GM19395 (cell line): ENCODE data around the gene GPR153.
A peak's percentile ranks its signal among the peaks of the same experiment; 100 is the strongest.
"Not testable (repeated sequence)": the region's sequence is repeated elsewhere in the genome, so short reads cannot be mapped to it uniquely, and the experiment has no call there.

Source experiments
- ATAC-seq: cut with Tn5 transposase; IDR thresholded peaks from one replicate; pipeline ENCODE4 v1.9.1; 2021; ENCODE audit warnings: mild to moderate bottlenecking, moderate library complexity; ENCODE audit not compliant: unreplicated experiment

Gene GPR153

DNA sequence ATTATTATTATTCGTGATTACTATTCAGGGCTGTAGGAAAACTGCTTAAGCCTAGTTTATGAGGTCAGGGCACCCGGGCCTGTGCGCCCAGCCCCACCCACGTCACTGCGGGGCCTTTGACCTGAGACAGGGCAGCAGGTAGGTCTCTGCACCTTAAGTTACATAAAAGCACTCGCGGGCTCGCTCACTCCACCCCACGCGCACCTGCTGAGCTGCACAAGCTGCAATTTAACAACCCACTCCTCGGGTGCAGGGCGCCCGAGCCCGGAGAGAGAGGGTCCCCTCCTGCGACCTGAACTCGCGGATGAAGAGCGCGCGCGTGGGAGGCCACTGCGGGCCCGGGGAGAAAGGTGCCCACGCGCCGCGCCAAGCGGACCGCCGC is 25.6 kb downstream of the GPR153 start:
- peak; percentile 36 for ATAC-seq

DNA sequence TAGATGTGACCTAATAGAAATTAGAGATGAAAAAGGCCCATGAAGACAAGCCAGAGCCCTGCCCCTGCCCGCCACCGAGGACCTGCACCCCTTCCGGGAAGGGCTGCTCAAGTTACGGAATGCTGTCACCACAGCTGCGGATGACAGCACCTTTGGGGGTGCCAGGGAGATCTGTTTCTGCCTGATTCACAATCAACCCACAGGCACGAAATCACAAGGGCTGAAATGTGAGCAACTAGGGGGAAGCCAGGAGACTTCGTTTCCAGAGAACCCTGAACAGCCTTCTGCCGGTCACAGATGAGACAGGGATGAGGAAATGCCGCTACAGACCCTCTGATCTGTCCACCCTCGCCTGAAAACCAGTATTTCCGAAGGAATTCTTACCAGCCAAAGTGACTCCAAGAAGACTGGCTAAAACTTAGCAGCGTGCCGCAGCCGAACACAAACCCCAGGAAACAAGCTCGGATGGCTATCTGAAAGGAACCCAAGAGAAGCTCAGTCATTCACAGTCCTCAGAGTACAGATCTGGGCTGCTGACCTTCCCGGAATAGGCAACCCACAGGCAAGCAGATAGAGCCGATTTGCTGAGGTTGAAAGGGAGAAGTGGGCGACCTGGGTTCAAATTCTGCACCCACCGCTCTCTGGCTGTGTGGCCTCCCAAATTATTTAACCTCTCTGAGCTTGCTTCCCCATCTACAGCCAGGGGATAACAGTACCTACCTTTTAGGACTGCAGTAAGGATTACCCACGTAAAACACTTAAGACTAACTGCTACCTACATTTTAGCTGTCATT is 26.2 kb downstream of the GPR153 start:
- no peak for ATAC-seq

DNA sequence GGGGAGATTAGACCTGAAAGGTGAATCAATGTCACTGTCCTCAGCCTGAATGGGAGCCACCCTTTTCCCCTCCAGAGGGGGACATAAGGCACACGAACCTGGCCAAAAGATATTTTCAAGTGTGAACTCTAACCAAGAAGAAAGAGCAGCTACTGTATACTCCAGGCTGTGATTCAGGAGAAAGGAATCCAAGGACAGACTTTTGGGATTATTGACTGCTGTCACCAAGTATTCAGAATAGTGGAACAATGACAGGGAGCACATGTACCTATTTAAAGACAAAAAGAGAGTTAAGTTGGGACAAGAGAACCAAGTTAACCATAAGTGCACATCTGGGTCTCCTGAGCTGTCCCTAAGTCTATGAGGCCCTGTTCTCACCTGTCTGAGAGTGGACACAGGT is 27.5 kb downstream of the GPR153 start:
- no peak for ATAC-seq

DNA sequence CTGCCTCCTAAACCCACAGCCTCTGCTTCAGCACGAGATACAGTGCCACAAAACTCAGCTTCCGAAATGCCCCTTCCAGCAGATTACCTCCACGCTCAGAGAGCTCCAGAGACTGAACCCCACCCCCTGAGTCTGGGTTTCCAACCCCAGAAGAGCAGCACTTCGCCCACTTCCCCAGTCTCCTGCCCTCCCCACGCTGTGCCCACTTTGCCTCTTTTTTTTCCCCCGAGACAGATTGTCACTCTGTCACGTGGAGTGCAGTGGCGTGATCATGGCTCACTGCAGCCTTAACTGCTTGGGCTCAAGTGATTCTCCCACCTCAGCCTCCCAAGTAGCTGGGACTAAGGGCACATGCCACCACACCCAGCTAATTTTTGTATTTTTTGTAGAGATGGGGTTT is 35.2 kb downstream of the GPR153 start:
- no peak for ATAC-seq

DNA sequence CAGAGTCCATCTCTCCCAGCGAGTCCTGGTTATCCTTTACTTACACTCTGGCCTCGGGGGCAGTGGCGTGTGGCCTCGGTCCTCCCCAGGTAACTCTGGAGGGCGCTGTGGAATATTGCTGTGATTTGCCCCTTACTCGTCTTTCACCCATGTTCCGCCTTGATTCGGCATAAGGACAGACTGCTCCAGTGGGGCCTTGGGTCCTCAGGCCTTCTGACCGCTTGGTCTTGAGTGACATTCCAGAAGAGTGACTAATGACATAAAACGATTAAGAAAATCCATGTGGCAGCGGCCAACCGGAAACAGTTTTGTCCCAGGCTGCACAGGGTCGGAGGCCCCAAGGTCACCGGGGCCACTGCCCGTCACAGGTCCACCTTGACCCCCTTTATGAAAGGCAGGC is 36.2 kb downstream of the GPR153 start:
- ATAC-seq: no peak

DNA sequence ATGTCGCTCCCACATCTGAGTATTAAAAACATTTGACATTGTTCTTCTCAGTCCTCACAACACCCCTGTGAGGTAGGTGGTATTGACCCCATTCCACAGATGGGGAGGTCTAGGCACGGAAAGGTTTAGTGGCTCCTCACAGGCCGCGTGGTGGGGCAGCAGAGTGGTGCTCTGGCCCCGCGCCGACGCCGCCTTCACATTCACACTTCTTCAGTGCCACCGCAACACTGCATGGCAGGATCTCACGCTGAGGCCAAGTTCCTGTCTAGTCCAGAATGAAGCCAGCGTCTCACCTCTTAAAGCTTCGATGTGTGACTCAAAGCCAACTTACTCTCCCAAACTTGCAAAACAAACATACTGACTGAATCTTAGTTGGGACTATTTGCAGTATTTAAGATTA is 37.3 kb downstream of the GPR153 start:
- no peak for ATAC-seq

DNA sequence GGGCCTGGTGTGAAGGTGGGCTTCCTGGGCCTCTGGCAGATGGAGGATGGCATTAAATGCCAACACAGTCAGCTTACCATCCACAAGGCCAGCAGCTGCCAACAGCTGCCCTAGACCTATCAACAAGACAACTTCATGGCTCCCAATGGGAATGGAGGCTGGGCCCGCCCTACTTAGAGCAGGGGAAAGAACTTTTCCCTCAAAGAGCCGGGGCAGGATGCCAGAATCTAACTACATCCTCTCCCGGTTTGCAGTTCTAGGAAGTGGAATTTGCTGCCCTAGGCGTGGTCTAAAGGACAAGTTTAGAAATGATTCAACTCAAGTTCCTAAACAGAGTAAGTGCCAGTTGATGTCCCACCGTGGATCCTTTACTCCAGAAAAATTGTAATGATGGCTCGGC is 38.3 kb downstream of the GPR153 start:
- no peak for ATAC-seq

DNA sequence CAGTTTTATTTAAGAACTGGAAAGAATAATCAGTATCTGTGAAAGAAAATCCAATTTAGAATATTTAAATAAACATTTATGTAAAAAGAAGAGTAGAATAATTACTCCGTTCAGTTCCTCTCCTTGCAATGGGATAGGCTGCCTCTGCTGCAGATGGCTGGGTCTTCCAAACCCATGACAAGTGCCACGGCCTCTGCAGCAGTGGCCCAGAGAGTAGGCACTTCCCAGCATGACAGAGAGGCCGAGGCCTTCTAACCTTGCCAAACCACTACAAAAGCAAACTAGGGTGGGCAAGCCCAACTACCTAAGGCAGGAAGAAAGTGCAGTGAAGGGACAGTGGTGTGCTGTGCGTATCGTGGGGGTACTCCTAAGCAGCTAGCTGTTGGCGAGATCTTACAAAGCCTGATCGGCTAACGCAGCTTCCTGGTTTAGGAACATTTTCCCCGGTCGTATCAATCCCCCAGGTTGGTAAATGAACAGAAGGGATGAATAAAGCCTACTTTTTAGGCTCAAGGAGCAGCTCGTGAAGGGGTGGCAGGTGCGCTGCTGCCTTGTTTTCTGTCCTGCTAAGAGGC is 39.6 kb downstream of the GPR153 start:
- ATAC-seq: no peak

DNA sequence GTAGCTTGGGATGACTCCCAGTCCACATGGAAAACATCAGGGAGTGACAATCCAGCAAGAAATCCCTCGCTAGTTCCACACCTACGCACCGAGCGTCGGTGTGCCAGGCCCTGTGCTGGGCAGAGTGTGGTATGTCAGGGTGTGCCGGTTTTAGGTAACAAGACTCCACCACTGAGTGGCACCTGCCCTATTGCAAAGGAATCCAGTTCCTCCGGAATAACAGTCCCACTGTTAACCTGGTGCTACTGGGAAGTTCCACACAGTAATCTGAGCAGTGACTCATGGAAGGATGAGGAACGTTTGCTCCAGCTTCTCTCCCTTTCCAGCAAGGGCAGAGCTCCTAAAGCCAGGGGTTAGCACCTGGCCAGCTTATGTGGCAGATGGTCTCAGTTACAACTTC is 40.7 kb downstream of the GPR153 start:
- no peak for ATAC-seq

DNA sequence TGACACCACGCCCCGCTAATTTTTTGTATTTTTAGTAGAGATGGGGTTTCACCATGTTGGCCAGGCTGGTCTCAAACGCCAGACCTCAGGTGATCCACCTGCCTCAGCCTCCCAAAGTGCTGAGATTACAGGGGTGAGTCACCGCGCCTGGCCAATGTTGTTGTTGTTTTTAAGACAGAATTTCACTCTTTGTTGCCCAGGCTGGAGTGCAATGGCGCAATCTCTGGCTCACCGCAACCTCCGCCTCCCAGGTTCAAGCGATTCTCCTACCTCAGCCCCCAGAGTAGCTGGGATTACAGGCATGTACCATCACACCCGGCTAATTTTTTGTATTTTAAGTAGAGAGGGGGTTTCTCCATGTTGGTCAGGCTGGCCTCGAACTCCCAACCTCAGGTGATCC is 41.3 kb downstream of the GPR153 start:
- ATAC-seq: not testable (repeated sequence)

DNA sequence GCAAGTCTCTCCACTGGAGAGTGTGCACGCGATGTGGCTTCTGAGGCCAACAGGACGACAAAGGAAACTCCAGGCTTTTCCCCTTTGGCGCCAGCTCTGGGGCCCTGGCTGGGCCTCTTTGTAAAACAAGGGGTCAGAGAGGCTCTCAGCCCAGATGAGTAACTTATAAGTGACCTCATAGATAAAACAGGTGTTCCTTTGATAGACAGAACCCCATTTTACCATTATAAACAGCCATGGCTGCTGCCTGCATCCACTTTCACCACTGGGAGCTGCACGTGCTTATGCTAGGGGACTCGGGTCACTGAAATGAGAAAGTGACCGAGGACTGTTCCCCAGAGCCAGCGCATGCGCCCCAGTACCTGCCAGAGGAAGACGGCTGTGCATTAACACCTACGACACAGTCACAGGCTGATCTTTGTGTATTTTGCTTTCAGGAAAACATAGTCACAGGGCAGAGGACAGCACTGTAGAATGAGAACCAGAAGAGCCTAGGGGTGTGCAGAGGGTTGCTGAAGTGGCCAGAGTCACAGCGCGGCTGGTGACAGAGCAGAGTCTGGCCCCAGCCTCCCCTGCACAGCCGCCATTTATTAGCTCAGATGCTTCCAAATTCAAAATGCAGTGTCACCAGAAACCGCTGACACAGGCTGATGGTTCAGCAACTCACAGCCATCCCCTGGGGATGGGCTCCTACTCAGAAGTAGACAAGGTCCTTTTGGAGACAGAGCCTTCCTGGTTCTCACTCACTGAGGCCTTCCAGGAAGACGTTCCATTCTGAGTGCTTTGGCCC is 42.3 kb downstream of the GPR153 start:
- no peak for ATAC-seq

DNA sequence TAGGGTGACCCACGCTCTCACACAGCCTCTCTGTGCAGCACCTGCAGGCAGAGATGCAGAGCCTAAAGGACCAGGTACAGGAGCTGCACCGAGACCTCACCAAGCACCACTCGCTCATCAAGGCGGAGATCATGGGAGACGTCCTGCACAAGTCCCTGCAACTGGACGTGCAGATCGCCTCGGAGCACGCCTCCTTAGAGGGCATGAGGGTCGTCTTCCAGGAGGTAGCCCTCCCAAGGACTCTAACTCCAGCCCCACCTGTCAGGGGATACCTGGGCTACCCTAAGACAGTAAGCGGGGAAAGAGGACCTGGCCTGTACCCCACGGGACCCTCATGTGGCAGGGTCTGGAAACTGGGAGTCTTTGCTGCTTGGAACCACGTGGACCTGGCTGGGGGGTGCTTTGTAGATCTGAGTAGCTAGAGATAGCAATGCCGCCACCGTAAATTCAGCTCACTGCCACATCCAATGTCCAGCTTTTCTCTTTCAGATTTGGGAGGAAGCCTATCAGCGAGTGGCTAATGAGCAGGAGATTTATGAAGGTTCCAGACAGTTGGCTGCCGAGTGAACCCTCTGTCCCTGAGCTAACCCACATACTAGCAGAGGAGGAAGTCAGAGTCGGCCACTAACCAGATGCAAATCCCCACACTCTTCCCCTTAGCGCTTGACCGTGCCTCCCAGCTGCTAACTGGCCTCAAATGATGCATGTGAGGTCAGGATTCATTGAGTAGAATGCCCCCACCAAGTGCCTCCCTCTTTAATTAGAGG is 48.5 kb downstream of the GPR153 start:
- no peak for ATAC-seq

DNA sequence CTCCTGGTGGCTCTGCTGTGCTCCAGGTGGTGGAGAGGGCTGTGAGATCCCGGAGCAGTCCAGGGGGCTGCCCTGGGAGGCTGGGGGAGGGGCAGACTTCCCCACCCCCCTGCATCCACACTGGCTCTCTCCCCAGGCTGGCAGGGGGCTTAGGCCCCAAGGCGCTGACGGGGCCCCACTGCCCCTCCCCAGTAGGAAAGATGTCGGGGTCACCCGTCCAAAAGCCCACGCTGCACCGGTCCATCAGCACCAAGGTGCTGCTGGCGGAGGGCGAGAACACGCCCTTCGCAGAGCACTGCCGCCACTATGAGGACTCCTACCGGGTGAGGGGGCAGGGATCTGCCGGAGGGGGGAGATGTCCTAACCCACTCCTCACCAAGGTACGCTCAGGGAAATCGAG is 49.2 kb downstream of the GPR153 start:
- ATAC-seq: no peak

DNA sequence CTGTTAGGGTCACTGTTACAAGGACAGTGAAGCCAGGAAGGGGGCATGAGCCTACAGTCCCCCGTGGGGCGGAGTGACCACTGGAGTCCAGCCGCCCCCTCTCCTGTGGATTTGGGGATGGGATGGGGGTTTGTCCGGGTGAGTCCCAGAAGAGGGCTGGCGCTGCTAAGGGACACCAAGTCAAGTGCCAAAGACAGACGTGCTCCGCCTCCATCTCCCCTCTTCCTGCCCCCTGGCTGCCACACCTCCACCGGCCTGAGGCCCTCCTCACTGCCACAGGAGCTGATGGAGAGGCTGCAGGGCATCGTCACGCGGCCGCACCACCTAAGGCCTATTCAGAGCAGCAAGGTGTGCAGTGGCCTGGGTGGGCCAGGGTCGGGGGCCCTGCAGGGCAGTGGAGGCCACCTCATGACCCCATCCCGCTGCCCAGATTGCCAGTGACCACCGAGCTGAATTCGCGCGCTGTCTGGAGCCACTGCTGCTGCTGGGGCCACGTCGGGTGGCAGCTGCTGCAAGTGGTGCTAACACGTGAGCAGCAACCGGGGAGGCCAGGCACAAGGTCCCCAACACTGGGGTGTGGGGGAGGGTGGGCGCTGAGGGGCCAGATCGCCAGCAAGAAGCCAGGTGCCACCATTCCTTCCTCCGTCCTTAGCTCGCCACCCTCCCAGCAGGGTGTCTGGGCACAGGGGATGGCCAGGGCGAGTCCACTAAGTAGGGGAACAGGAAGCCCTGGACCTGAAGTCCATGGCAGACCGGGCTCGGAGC is 50.1 kb downstream of the GPR153 start:
- no peak for ATAC-seq

DNA sequence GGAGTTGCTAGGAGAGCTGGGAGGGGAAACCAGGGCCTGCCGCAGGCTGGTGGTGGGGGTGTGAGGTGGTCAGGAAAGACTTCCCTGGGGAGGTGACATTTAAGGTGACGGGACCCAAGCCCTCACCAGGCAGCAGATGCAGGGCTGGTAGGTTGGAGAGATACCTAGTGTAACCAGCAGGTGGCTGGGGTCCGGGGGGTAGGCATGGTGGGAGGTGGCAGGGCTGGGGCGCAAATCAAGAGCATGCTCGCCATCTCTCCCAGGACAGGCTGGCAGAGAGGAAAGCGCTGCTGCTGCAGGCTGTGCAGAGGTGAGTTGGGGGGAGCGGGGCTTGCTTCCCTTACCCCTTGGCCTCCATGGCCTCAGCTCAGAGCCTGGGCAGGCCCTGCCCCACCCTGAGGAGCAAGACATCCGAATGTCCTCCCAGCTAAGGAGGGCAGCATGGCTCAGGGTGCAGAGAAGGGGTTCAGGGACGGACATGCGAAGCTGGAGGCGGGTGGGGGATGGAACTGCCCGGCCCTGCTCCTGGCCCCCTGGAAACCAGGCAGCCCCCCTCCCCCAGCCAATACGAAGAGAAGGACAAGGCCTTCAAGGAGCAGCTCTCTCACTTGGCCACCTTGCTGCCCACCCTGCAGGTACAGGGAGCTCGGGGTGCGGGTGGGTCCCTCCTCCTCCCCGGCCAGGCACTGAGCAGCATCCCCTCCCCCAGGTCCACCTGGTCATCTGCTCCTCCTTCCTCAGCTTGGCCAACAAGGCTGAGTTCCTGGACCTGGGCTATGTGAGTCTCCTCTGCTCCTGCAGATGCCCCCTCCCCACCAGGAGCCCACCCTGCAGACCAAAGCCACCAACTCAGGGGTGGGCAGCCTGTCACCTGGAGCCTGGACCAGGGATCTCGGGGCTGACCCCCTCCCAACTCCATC is 51.0 kb downstream of the GPR153 start:
- ATAC-seq: no peak

DNA sequence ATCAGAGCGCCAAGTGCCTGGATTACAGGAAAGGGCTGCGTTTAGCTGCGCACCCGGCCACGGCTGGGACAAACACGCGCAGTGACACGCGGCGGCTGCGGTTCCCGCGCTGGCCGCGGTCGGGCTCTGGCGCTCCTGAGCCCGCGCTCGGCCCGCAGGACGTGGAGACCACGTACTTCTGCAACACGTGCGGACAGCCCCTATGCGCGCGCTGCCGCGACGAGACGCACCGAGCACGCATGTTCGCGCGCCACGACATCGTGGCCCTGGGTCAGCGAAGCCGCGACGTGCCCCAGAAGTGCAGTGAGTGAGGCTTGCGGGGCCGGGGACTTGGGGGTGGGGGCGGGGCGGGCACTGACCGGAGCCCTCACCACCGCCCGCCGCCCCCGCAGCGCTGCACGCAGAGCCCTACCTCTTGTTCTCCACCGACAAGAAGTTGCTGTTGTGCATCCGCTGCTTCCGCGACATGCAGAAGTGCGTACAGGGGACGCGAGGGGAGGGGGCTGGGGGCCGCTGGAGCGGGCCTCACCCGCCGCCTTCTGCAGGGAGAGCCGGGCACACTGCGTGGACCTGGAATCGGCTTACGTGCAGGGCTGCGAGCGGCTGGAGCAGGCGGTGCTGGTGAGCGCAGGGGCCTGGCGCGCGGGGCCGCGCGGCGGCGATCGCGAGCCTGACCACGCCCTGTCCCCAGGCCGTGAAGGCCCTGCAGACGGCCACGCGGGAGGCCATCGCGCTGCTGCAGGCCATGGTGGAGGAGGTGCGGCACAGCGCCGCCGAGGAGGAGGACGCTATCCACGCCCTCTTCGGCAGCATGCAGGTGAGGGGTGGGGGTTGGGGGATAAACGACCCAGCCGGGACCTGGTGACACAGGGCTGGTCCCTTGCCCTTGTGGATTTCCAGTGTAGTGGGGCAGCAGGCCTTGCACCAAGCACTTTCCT is 51.9 kb downstream of the GPR153 start:
- ATAC-seq: no peak

DNA sequence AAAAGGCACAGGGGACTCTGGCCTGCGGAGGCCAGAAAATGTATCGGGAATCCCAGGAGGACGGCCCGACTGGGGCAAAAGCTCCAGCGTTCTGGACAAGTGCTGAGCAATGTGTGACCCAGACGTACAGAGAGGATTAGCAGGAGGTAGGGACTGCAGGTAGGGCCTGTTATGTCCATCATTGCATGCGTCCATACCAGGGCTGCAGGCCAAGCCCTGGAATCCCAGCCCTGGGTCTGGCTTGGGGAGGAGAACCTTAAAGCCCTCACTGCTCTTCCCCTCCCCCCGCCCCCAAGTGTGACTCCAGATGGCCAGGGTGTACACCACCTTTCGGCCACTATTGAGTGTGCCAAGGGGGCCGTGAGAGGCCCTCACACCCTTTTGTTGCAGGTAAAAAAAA is 53.0 kb downstream of the GPR153 start:
- ATAC-seq: no peak

DNA sequence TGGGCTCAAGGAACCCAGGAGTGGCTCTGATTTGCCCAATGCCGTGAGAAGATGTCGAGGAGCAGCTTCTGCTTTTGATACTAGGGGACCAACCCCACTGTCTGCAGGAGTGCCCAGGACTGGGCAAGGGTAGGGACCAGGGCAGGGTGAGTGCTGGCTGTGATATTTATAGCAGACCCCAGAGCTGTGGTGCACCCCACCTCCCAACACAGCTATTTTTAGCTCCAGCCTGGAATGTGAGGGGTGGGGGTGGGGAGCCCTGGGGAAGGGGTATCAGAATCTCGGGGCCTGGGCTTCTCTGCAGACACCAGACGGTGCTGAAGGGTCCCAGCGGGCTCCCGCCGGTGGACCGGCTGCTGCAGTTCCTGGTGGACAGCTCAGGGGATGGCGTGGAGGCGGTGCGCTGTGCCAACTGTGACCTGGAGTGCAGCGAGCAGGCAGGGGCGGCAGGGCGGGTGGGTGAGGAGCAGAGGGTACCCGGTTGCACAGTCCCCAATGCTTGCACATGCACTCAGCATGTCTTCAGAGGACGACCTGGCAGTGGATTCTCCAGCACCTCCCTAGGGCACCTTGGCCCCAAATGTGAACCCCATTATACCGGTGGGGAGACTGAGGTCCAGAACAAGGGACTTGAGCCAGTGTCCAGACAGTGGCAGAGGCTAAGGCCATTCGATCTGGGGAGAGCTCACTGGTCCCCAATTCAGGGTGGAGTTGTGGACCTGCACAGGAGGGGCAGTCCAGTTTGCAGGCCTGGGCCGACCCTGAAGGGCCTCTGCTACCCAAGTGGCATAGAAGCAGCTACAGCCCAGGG is 53.6 kb downstream of the GPR153 start:
- no peak for ATAC-seq
